Ecto neural progenitor cell (in vitro differentiated cells): Measurements from ENCODE around the gene PADI3.
A peak's percentile ranks its signal among the peaks of the same experiment; 100 is the strongest.
"Not testable (repeated sequence)": the region's sequence is repeated elsewhere in the genome, so short reads cannot be mapped to it uniquely, and the experiment has no call there.

ENCODE experiments used
- DNase-seq: peaks from one replicate; pipeline ENCODE4 v3.0.0-alpha.2; 2018; ENCODE audit warnings: low spot score

Gene PADI3

GRCh38 chr1:17241011-17241779, 7.7 kb upstream of the PADI3 start:
- not testable (repeated sequence) for DNase-seq

- not testable (repeated sequence) for DNase-seq
These were observed 7.2 kb upstream of the PADI3 start for GRCh38 chr1:17241780-17242074.

- no peak for DNase-seq
These were observed 5.6 kb upstream of the PADI3 start for GRCh38 chr1:17243274-17243673.

- peak; percentile 61 for DNase-seq
These were observed 3.8 kb upstream of the PADI3 start for GRCh38 chr1:17244821-17245740.

GRCh38 chr1:17245816-17246325, 3.0 kb upstream of the PADI3 start:
- no peak for DNase-seq

GRCh38 chr1:17246971-17247370, 1.9 kb upstream of the PADI3 start:
- no peak for DNase-seq

- no peak for DNase-seq
These were observed 1.7 kb downstream of the PADI3 start for GRCh38 chr1:17250601-17251000.

GRCh38 chr1:17251246-17251645, 2.3 kb downstream of the PADI3 start:
- DNase-seq, result no peak

GRCh38 chr1:17251701-17252376, 2.9 kb downstream of the PADI3 start:
- DNase-seq, result no peak

- DNase-seq, result no peak
These were observed 6.4 kb downstream of the PADI3 start for GRCh38 chr1:17255336-17255735.

- no peak for DNase-seq
These were observed 9.3 kb downstream of the PADI3 start for GRCh38 chr1:17258116-17258757.

- DNase-seq, result no peak
These were observed 9.8 kb downstream of the PADI3 start for GRCh38 chr1:17258758-17259130.

- DNase-seq, result no peak
These were observed 10.5 kb downstream of the PADI3 start for GRCh38 chr1:17259233-17259873.

- DNase-seq, result no peak
These were observed 11.4 kb downstream of the PADI3 start for GRCh38 chr1:17260264-17260663.

GRCh38 chr1:17260738-17261137, 11.8 kb downstream of the PADI3 start:
- no peak for DNase-seq

GRCh38 chr1:17263936-17264335, 15.0 kb downstream of the PADI3 start:
- no peak for DNase-seq

GRCh38 chr1:17264470-17264869, 15.6 kb downstream of the PADI3 start:
- DNase-seq, result no peak

GRCh38 chr1:17265162-17265561, 16.3 kb downstream of the PADI3 start:
- no peak for DNase-seq

- DNase-seq, result no peak
These were observed 17.1 kb downstream of the PADI3 start for GRCh38 chr1:17265950-17266349.

GRCh38 chr1:17270891-17271765, 22.2 kb downstream of the PADI3 start:
- no peak for DNase-seq

- no peak for DNase-seq
These were observed 23.2 kb downstream of the PADI3 start for GRCh38 chr1:17272066-17272465.
